ENCODE data around the gene GALNT16.
"Not testable (repeated sequence)": the region's sequence is repeated elsewhere in the genome, so short reads cannot be mapped to it uniquely, and the experiment has no call there.

GALNT16 gene

DNA sequence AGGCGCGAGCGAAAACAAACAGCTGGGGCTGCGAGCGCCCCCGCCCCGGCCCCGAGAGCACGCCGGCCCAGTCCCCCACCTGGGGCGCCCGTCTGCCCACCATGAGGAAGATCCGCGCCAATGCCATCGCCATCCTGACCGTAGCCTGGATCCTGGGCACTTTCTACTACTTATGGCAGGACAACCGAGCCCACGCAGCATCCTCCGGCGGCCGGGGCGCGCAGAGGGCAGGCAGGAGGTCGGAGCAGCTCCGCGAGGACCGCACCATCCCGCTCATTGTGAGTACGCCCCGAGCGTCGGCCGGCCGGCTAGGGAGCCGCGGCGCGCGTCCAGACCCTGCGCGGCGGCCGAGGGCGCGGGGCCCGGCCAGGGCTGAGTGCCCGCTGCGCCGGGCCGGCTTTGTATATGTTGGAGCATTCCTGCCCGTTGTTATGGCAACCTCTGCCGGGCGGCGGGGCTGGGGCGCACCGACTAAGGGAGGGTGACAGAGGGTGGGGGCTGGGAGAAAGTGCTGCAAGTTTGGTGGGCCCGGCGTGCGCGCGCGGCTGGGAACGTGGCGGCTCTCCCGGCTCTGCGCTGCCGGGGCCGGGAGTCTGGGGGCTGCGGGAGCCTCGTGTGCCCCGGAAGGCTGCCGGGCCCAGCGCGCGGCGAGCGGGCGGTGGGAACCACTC is 367 bp downstream of the GALNT16 start:
- DNase-seq (ENCODE audit: low read depth, low spot score), result peak; percentile 38

- DNase-seq (ENCODE audit: low read depth, low spot score), result peak; percentile 50
These were observed 1.1 kb downstream of the GALNT16 start for GRCh38 chr14:69260861-69261564.

DNA sequence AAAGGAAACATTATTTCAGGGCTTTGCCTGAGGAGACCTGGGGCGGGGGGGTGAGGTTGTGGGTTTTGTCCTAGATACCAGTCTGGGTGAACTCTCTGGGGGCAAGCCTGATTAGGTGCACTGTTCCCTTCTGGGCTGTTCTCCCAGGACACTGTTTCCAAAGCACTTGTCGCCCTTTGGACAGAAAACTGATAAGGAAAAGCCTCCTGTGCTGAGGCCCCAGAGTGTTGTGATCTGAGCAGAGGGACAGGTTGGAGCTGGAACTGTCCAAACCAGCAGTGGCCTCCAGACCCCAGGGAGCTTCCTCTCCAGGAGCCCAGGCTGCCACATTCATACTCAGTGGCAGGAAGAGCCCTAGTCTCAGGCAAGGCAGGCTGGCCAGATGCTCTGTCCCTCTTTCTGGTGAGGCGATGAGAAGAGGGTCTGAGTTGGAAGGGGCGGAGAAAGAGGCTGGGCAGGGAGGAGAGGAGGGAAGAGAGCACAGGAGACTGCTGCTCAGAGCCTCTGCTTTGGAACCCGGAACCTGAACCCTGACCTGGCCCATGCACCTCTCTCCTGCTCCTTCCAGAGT is 1.9 kb downstream of the GALNT16 start:
- peak; percentile 59 for DNase-seq (ENCODE audit: low read depth, low spot score)

DNA sequence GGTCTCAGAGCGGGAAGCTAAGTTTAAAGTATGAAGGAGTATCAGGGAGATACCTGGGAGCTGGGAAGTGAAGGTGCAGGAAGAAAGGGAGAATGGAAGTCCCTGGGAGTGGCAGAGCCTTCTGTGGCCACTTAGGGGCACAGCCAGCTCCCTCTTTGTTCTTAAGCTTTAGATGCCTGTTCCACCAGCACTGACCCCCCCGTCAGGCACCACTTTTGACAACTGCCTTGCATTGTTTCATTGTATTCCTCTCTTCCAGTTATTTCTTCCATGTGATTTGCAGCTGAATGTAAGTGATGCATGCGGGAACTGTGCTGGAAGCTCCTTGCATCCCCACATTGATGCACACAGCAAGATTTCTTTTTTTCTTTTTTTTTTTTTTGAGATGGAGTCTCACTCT is 2.6 kb downstream of the GALNT16 start:
- DNase-seq (ENCODE audit: low read depth, low spot score), result no peak

GRCh38 chr14:69263364-69263763 is 3.4 kb downstream of the GALNT16 start:
- peak; percentile 24 for DNase-seq (ENCODE audit: low read depth, low spot score)

- no peak for DNase-seq (ENCODE audit: low read depth, low spot score)
These were observed 3.8 kb downstream of the GALNT16 start for GRCh38 chr14:69263771-69264170.

GRCh38 chr14:69266572-69267345 is 6.8 kb downstream of the GALNT16 start:
- DNase-seq (ENCODE audit: low read depth, low spot score), result no peak

DNA sequence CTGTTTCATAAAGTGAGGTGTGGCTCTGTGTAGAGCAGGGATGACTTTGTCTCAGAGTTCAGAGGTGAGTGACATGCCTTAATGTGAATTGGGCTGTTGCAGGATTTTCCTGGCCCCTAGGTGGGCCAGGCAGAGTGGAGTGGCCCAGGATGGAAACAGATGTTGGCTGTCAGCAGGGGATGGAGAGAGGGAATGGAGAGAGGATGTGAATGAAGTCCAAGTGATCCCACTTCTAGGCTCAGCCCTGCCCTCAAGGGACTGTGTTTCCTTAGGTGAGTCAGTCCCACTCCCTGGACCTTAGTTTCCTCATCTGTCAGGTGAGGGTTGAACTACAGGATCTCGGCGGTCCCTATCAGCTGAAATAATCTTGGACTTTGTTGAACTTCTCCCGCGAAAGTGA is 7.5 kb downstream of the GALNT16 start:
- no peak for DNase-seq (ENCODE audit: low read depth, low spot score)

DNA sequence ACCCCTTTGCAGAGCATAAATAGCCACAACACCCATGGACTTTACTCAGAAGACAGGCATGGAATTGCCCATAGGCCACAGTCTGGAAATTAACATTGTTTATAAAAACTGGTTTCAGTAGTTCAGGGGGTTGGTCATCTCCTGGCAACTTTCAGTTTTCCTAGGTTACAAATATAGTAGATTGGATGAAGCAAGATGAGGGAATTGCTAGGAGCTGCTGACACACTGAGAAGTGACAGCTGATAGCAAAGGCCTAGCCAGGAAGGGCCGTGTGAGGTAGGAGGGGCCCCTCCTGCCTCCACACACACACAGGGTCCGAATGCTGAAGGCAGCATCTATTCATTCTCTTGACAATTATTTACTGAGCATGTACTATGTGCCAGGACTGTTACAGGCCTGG is 8.3 kb downstream of the GALNT16 start:
- DNase-seq (ENCODE audit: low read depth, low spot score), result no peak

DNA sequence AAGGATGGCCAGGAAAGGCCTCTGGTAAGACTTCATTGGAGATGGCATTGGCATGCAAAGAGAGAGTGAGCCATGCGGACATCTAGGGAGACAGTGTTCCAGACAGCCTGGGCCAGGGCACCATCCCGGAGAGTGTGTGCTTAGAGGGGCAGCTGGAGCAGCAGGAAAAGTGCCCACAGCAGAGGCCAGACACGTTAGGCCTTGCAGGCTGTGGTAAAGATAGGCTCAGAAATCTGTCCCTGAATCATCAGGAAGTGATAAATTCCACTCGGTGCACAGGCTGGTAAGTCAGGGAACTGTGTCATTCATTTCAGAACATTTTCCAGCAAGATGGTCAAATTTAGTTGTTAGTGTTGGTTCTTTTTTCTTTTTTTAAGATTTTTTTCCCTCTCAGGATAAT is 8.8 kb downstream of the GALNT16 start:
- DNase-seq (ENCODE audit: low read depth, low spot score), result no peak

DNA sequence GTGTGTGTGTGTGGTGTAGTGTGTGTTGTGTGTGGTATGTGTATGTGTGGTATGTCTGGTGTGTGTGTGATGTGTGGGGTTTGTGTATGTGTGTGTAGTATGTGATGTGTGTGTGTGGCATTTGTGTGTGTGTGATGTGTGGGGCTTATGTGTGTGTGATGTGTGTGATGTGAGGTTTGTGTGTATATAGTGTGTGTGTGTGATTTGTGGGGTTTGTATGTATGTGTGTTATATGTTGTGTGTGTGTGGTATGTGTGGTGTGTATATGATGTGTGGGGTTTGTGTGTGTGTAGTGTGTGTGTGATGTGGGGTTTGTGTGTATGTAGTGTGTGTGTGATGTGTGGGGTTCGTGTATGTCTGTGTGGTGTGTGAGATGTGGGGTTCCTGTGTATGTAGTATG is 9.4 kb downstream of the GALNT16 start:
- DNase-seq (ENCODE audit: low read depth, low spot score), result no peak

GRCh38 chr14:69270097-69270496 is 10.1 kb downstream of the GALNT16 start:
- DNase-seq (ENCODE audit: low read depth, low spot score), result no peak

- DNase-seq (ENCODE audit: low read depth, low spot score), result no peak
These were observed 11.1 kb downstream of the GALNT16 start for GRCh38 chr14:69270795-69271708.

- DNase-seq (ENCODE audit: low read depth, low spot score), result no peak
These were observed 14.4 kb downstream of the GALNT16 start for GRCh38 chr14:69274321-69274720.

- no peak for DNase-seq (ENCODE audit: low read depth, low spot score)
These were observed 15.4 kb downstream of the GALNT16 start for GRCh38 chr14:69275331-69275730.

DNA sequence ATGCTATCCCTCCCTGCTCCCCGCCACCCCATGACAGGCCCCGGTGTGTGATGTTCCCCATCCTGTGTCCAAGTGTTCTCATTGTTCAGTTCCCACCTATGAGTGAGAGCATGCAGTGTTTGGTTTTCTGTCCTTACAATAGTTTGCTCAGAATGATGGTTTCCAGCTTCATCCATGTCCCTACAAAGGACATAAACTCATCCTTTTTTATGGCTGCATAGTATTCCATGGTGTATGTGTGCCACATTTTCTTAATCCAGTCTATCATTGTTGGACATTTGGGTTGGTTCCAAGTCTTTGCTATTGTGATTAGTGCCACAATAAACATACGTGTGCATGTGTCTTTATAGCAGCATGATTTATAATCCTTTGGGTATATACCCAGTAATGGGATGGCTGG is 17.4 kb downstream of the GALNT16 start:
- DNase-seq (ENCODE audit: low read depth, low spot score), result not testable (repeated sequence)

DNA sequence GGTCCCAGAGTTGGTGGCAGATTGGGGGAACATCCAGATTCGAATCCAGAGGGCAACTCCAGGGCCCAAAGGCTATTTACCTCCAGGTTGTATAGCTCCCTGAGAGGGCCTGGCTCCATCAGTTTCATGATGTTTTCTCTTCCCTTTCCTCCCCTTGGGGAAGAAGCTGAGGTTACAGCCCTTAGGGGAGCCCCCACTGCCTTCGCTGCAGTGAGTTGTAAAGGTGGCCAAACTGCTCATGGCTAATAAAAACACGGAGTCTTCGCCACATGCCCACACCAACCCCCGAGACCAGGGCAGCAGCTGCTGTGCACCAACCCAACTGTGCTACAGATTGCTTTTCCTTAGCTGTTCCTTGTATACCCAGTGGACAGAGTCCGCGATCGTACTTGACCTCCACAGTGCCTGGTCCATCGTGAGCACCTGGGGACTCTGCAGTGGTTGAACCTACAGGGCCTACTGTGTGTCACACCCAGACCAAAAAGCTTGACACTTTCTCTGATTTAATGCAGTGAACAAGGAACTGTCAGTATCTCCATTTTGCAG is 20.9 kb downstream of the GALNT16 start:
- no peak for DNase-seq (ENCODE audit: low read depth, low spot score)

DNA sequence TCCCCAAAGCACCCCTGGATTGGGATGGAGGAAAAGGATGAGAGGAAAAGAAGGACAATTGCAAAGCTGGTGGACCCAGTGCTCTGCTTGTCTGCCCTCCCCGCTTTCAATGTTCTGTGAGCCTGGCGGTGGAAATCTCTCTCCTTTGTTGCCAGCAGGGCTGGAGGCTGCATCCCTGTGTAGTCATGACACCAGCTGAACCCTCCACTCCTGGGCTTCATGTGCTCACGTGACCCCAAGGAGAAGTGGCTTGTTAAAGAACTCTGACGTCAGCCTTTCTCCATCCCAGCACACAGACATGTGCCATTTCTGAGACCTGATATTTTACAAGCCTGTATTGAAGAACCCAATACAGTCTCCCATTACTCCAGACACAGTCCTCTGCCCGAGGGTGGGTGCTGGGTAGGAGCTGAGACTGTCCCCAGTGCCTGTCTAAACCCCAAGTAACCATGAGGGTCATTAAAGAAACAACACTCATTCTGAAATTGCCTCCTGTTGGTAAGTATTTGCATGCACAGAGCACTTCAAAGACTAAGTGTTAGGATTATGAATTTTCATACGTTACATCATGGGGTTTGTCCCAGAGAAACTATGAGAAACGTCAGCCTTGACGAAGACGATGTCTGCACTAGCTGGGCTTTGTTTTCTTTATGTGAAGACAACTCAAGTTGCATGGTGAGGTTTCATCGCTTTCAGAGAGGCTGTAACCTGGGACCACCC is 21.7 kb downstream of the GALNT16 start:
- no peak for DNase-seq (ENCODE audit: low read depth, low spot score)

DNA sequence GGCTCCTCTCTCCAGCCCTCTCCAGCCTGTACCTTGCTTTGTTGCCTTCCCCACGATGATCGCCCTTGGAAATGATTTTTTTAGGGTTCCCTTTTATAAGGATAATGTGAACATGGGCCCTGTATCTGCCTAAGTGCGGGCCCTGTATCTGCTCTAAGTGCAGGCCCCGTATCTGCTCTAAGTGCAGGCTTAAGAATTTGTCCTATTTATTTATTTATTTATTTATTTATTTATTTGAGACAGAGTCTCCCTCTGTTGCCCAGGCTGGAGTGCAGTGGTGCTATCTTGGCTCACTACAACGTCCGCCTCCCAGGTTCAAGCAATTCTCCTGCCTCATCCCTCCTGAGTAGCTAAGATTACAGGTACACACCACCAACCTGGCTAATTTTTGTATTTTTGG is 22.5 kb downstream of the GALNT16 start:
- DNase-seq (ENCODE audit: low read depth, low spot score), result no peak

DNA sequence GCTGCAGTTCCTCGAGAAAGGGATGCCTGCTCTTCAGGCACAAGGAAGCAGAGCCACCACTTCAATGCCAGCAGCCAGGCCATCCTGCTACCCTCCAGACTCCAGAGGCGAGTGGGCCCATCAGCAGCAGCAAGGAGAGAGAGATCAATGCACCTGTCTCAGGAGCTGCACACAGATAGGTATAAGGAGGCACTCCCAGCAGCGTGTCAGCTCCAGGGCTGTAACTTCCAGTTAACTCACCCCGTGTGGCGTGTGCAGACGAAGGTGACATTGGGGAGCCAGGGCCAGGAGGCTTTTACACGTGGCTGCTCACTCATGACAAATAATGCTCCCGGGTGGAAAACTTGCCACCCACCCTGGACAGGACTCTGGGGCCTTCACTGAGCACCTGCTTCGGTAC is 24.2 kb downstream of the GALNT16 start:
- no peak for DNase-seq (ENCODE audit: low read depth, low spot score)

Data from ELF-1 (cell line).